MM.1S (cell line): ENCODE data around the gene SPOCK3.

Source experiments
- DNase-seq: peaks from one replicate; pipeline ENCODE4 v3.0.0-alpha.2; 2015
- H2AFZ ChIP-seq: fragments of 300-600 bp; sonication (generic); 2 replicates; pipeline ENCODE4 v1.6.0; 2016; ENCODE audit warnings: antibody characterized with exemption, low read length
- H3F3A ChIP-seq: fragments of 300-600 bp; sonication (generic); 2 replicates; pipeline ENCODE4 v1.6.1; 2016; ENCODE audit warnings: mild to moderate bottlenecking, antibody characterized with exemption, low read length, moderate library complexity, mixed read lengths; ENCODE audit not compliant: insufficient read depth
- H3K27ac ChIP-seq: fragments of 300-600 bp; sonication (generic); 2 replicates; pipeline ENCODE4 v1.5.1; 2016; ENCODE audit warnings: mild to moderate bottlenecking, low read length
- H3K27me3 ChIP-seq: fragments of 300-600 bp; sonication (generic); replicated peaks from 2 replicates; pipeline ENCODE4 v1.6.0; 2016; ENCODE audit warnings: low read length; ENCODE audit not compliant: insufficient read depth
- H3K36me3 ChIP-seq: fragments of 300-600 bp; sonication (generic); replicated peaks from 2 replicates; pipeline ENCODE4 v1.6.1; 2016; ENCODE audit warnings: mild to moderate bottlenecking, low read length, mixed read lengths; ENCODE audit not compliant: insufficient read depth
- H3K4me1 ChIP-seq: fragments of 300-600 bp; sonication (generic); 2 replicates; pipeline ENCODE4 v1.6.1; 2016; ENCODE audit warnings: low read length, mixed read lengths
- H3K4me2 ChIP-seq: fragments of 300-600 bp; sonication (generic); 2 replicates; pipeline ENCODE4 v1.6.0; 2016; ENCODE audit warnings: low read depth, low read length
- H3K4me3 ChIP-seq: fragments of 300-600 bp; sonication (generic); 2 replicates; pipeline ENCODE4 v1.5.1; 2016; ENCODE audit warnings: low read length, mixed read lengths
- H3K79me2 ChIP-seq: fragments of 300-600 bp; sonication (generic); 2 replicates; pipeline ENCODE4 v1.6.1; 2016; ENCODE audit warnings: mixed run types, low read length, mixed read lengths
- H3K9ac ChIP-seq: fragments of 300-600 bp; sonication (generic); 2 replicates; pipeline ENCODE4 v1.6.1; 2016; ENCODE audit warnings: low read length, mixed read lengths
- H3K9me2 ChIP-seq: fragments of 300-600 bp; sonication (generic); replicated peaks from 2 replicates; pipeline ENCODE4 v1.6.1; 2016; ENCODE audit warnings: mild to moderate bottlenecking, low read length, mixed read lengths; ENCODE audit not compliant: insufficient read depth
- H3K9me3 ChIP-seq: fragments of 300-600 bp; sonication (generic); replicated peaks from 2 replicates; pipeline ENCODE4 v1.6.1; 2016; ENCODE audit warnings: mild to moderate bottlenecking, low read length, mixed read lengths; ENCODE audit not compliant: insufficient read depth
- H4K20me1 ChIP-seq: fragments of 300-600 bp; sonication (generic); 2 replicates; pipeline ENCODE4 v1.6.1; 2016; ENCODE audit warnings: mild to moderate bottlenecking, low read length, moderate library complexity, mixed read lengths; ENCODE audit not compliant: insufficient read depth
- EZH2 ChIP-seq: fragments of 300-600 bp; sonication (generic); optimal IDR thresholded peaks from 2 replicates; pipeline ENCODE3; 2017; ENCODE audit warnings: low read depth, mild to moderate bottlenecking, antibody characterized with exemption, low read length, mixed read lengths
- EZH2phosphoT487 ChIP-seq: fragments of 300-600 bp; sonication (generic); IDR thresholded peaks from 2 replicates; pipeline ENCODE4 v1.6.1; 2018; ENCODE audit warnings: antibody characterized with exemption, low read length
- TF ChIP-seq, protein P1 (sequence below): fragments of 300-600 bp; sonication (generic); IDR thresholded peaks from 2 replicates; pipeline ENCODE4 v1.5.1; 2016; ENCODE audit warnings: antibody characterized with exemption, low read length, mixed read lengths

Gene SPOCK3

DNA sequence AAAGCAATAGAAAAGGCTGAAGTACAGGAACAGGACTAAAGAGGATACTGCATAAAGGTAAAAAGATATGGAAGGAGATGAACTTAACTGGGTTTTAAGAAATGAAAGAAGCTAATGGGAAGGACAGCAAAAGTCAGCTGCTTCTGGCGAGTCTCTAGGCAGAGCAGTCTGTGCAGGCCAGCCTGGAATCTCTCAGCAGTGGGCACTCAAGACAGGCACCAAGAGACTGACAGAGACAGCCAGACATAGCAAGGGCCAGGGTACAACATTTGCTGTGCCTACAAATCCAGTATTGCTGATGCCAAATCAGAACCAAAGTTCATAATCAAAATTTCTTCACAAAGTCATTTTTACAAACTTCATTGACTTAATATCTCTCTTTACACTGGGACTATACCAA is 62.4 kb downstream of the SPOCK3 start:
- Histone ChIP-seq H2AFZ (no peak overlapping the region), H3K27me3 (no peaks in the 10 kb centered on the region), H4K20me1 (no peaks in the 10 kb centered on the region), H3F3A (no peaks in the 10 kb centered on the region), H3K4me1 (no peaks in the 10 kb centered on the region), H3K79me2 (no peaks in the 10 kb centered on the region), H3K36me3 (no peaks in the 10 kb centered on the region), H3K9me2 (no peaks in the 10 kb centered on the region), H3K4me2 (no peak overlapping the region), H3K9me3 (no peaks in the 10 kb centered on the region), H3K4me3 (no peak overlapping the region), H3K9ac (no peak overlapping the region), H3K27ac (no peak overlapping the region)
- no peak for DNase-seq
- TF ChIP-seq EZH2 (no peak), EZH2phosphoT487 (no peak)
- TF ChIP-seq, protein P1, sequence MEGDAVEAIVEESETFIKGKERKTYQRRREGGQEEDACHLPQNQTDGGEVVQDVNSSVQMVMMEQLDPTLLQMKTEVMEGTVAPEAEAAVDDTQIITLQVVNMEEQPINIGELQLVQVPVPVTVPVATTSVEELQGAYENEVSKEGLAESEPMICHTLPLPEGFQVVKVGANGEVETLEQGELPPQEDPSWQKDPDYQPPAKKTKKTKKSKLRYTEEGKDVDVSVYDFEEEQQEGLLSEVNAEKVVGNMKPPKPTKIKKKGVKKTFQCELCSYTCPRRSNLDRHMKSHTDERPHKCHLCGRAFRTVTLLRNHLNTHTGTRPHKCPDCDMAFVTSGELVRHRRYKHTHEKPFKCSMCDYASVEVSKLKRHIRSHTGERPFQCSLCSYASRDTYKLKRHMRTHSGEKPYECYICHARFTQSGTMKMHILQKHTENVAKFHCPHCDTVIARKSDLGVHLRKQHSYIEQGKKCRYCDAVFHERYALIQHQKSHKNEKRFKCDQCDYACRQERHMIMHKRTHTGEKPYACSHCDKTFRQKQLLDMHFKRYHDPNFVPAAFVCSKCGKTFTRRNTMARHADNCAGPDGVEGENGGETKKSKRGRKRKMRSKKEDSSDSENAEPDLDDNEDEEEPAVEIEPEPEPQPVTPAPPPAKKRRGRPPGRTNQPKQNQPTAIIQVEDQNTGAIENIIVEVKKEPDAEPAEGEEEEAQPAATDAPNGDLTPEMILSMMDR, result no peak

DNA sequence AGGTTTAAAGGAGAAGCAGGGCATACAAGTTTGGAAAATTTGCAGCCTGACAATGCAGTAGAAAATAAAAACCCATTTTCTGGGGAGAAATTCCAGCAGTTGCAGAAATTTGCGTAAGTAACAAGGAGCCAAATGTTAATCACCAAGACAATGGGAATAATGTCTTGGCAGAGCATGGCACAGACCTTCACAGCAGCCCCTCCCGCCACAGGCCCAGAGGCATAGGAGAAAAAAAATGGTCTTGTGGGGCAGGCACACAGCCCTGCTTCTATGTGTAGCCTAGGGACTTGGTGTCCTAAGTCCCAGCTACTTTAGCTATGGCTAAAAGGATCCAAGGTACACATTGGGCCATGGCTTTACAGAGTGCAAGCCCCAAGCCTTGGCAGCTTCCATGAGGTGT is 65.7 kb downstream of the SPOCK3 start:
- Histone ChIP-seq H3F3A (no peaks in the 10 kb centered on the region), H4K20me1 (no peaks in the 10 kb centered on the region), H3K27me3 (no peaks in the 10 kb centered on the region), H3K4me1 (no peaks in the 10 kb centered on the region), H3K27ac (no peak overlapping the region), H3K36me3 (no peaks in the 10 kb centered on the region), H3K9me2 (no peaks in the 10 kb centered on the region), H3K4me2 (no peak overlapping the region), H3K9ac (no peak overlapping the region), H3K79me2 (no peaks in the 10 kb centered on the region), H2AFZ (no peak overlapping the region), H3K4me3 (no peak overlapping the region), H3K9me3 (no peaks in the 10 kb centered on the region)
- TF ChIP-seq EZH2phosphoT487, result no peak
- TF ChIP-seq, protein P1, result no peak
- TF ChIP-seq EZH2, result no peak
- DNase-seq, result no peak

DNA sequence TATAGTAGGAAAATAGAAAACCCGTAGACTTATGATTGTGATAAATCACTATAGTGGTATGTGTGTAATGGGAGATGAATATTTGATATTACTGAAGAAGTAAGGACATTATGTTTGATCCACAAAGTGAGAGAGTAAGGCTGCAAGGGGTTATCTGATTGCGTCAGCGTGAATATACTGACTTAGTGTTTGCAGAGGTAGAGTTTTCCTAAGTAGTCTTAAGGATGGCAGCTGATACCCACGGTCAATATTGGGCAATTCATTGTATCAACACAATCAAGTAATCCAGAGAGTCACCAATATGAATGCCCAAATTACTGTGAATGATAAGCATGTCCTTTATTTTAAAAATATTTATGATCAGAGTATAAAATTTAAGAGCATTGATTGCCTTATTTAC is 83.7 kb downstream of the SPOCK3 start:
- no peak overlapping the region for H3K4me3 ChIP-seq
- no peak overlapping the region for H3K9ac ChIP-seq
- H3K27ac ChIP-seq, result no peak overlapping the region
- no peaks in the 10 kb centered on the region for H3K4me1 ChIP-seq
- no peaks in the 10 kb centered on the region for H3K79me2 ChIP-seq
- no peak for DNase-seq
- TF ChIP-seq, protein P1, result no peak
- TF ChIP-seq EZH2phosphoT487, result no peak
- no peak for TF ChIP-seq EZH2
- H3K9me3 ChIP-seq, result no peaks in the 10 kb centered on the region
- no peaks in the 10 kb centered on the region for H4K20me1 ChIP-seq
- no peaks in the 10 kb centered on the region for H3K9me2 ChIP-seq
- no peak overlapping the region for H3K4me2 ChIP-seq
- H3F3A ChIP-seq, result no peaks in the 10 kb centered on the region
- no peaks in the 10 kb centered on the region for H3K27me3 ChIP-seq
- no peak overlapping the region for H2AFZ ChIP-seq
- H3K36me3 ChIP-seq, result no peaks in the 10 kb centered on the region
